PC-3 (cell line): ENCODE data around the gene TPO. TPM values are rescaled to one million over a fixed set of nuclear protein-coding genes. Genes with fewer than 3 reads are reported as not detected.
"Not testable (repeated sequence)": the region's sequence is repeated elsewhere in the genome, so short reads cannot be mapped to it uniquely, and the experiment has no call there.

Experiments
- ATAC-seq: fragments of 200-7000 bp; cut with Tn5 transposase; 2 replicates; pipeline ENCODE4 v1.9.1; 2020; ENCODE audit warnings: mild to moderate bottlenecking, moderate library complexity
- BruUV-seq: library from RNA; stranded (reverse); fragments of 400-500 nt; replicated peaks from 2 replicates; lab custom pipeline; 2021; lab: Mats Ljungman, UMichigan
- CTCF ChIA-PET: fragments of 300-600 bp; sonication (Branson Sonifier 250); formaldehyde crosslinking; loops from one replicate; lab custom pipeline; 2022; ENCODE audit warnings: antibody characterized with exemption; lab: Charles Lee
- POLR2A ChIA-PET: fragments of 300-600 bp; sonication (Branson Sonifier 250); formaldehyde crosslinking; loops from one replicate; lab custom pipeline; 2022; ENCODE audit warnings: antibody characterized with exemption; ENCODE audit not compliant: unreplicated experiment; lab: Charles Lee
- DNase-seq: peaks from one replicate; pipeline ENCODE4 v3.0.0-alpha.2; 2015
- H2AFZ ChIP-seq: fragments of 300-600 bp; sonication (generic); 2 replicates; pipeline ENCODE4 v1.6.0; 2016; ENCODE audit warnings: antibody characterized with exemption, low read length
- H3F3A ChIP-seq: fragments of 300-600 bp; sonication (generic); one replicate; pipeline ENCODE4 v1.6.0; 2017; ENCODE audit warnings: antibody characterized with exemption, low read length, control low read depth, mild to moderate bottlenecking; ENCODE audit not compliant: unreplicated experiment
- H3K27ac ChIP-seq: fragments of 300-600 bp; sonication (generic); 2 replicates; pipeline ENCODE4 v1.5.1; 2016; ENCODE audit warnings: mild to moderate bottlenecking, low read length
- H3K27me3 ChIP-seq: fragments of 300-600 bp; sonication (generic); 2 replicates; pipeline ENCODE4 v1.6.1; 2016; ENCODE audit warnings: low read length, mixed read lengths
- H3K36me3 ChIP-seq: fragments of 300-600 bp; sonication (generic); 2 replicates; pipeline ENCODE4 v1.6.1; 2016; ENCODE audit warnings: low read depth, mixed run types, low read length, mixed read lengths
- H3K4me1 ChIP-seq: fragments of 300-600 bp; sonication (generic); 2 replicates; pipeline ENCODE4 v1.5.1; 2016; ENCODE audit warnings: low read length; ENCODE audit not compliant: insufficient read depth
- H3K4me2 ChIP-seq: fragments of 300-600 bp; sonication (generic); 2 replicates; pipeline ENCODE4 v1.6.0; 2016; ENCODE audit warnings: low read length
- H3K4me3 ChIP-seq: fragments of 300-600 bp; sonication (generic); 2 replicates; pipeline ENCODE4 v1.5.1; 2016; ENCODE audit warnings: mild to moderate bottlenecking, low read length, mixed read lengths
- H3K79me2 ChIP-seq: fragments of 300-600 bp; sonication (generic); 2 replicates; pipeline ENCODE4 v1.6.1; 2017; ENCODE audit warnings: low read length, mixed read lengths
- H3K9ac ChIP-seq: fragments of 300-600 bp; sonication (generic); 2 replicates; pipeline ENCODE4 v1.6.0; 2016; ENCODE audit warnings: mild to moderate bottlenecking, low read length
- H3K9me2 ChIP-seq: fragments of 300-600 bp; sonication (generic); replicated peaks from 2 replicates; pipeline ENCODE4 v1.6.1; 2016; ENCODE audit warnings: mixed run types, low read length, mixed read lengths
- H3K9me3 ChIP-seq: fragments of 300-600 bp; sonication (generic); 2 replicates; pipeline ENCODE4 v1.6.1; 2016; ENCODE audit warnings: low read length, mixed read lengths
- H4K20me1 ChIP-seq: fragments of 300-600 bp; sonication (generic); 2 replicates; pipeline ENCODE4 v1.6.1; 2016; ENCODE audit warnings: low read length, mixed read lengths
- EZH2 ChIP-seq: fragments of 300-600 bp; sonication (generic); IDR thresholded peaks from one replicate; pipeline ENCODE4 v1.6.1; 2017; ENCODE audit warnings: antibody characterized with exemption, mild to moderate bottlenecking, low read length; ENCODE audit not compliant: unreplicated experiment
- EZH2phosphoT487 ChIP-seq: fragments of 300-600 bp; sonication (generic); IDR thresholded peaks from 2 replicates; pipeline ENCODE4 v1.6.1; 2018; ENCODE audit warnings: mild to moderate bottlenecking, antibody characterized with exemption, low read length, borderline replicate concordance
- intact Hi-C: fragments of 100-400 bp; cut with micrococcal nuclease; formaldehyde crosslinking; loops from 2 replicates; pipeline ENCODE4 v1.9.0; 2023
- total RNA-seq: library from RNA; depleted of rRNA; stranded (reverse); fragments of >200 nt; gene quantifications from 2 replicates; pipeline ENCODE4 v1.2.3, GENCODE V29; 2014
- TF ChIP-seq, protein P1 (sequence below): fragments of 300-600 bp; sonication (generic); conservative IDR thresholded peaks from 2 replicates; pipeline ENCODE4 v1.5.1; 2017; ENCODE audit warnings: antibody characterized with exemption, low read depth, mild to moderate bottlenecking, low read length

TPO gene
- total RNA-seq, 1 experiment from 2014 or later = not detected

DNA sequence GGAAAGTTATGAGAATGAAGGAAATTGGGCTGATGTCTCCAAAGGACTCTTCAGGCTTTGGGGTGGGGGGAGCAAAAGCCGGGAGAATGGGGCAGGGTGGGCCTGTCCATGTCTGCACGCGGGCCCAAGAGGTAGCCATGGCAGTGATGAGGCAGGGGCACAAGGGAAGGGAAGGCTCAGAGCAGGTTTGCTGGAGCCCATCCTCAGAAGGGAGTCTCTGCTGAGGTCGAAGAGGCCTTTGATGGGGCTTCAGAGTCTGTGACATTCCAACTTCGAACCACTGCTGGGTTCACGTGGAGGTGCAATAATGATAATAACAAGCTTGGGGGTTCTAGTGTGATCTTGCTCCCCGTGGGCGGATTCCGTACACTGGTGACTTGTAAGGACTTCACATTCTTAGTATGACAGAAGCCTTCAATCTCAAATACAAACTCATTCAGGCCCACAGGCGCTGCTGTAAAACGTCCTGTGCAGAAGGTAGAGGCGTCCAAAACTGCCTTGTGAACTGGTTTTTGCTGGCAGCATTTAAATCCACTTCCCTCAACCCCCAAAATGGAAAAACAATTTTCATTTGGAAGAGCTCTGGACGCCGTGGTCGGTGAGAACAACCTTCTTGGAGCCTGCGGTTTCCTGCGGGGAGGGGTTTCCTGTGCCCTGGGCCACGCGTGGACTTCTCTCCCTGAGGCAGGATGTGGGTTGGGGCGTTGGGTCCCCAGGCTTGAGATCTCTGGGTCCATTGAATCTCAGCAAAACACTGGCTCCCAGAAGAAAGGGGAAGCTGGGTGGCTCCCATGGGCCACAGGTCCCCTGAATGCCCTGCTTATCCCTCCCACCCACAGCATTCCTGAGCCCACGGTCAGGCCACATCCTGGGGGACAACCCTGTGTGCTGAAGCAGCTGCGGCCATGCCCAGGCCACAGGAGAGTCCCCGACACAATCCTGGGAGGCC lies 151.0 kb downstream of the TPO start:
- CTCF ChIA-PET = no interaction called here
- H3K27ac ChIP-seq = no peak overlapping the region
- no peaks in the 10 kb centered on the region for H3K4me1 ChIP-seq
- no peaks in the 10 kb centered on the region for H3K9me2 ChIP-seq
- H3K9ac ChIP-seq = no peak overlapping the region
- POLR2A ChIA-PET = no interaction called here
- BruUV-seq = no TSS peak
- ATAC-seq (no peak), DNase-seq (no peak)
- H3K9me3 ChIP-seq = no peaks in the 10 kb centered on the region
- no peaks in the 10 kb centered on the region for H4K20me1 ChIP-seq
- TF ChIP-seq EZH2phosphoT487 (no peak), EZH2 (no peak)
- TF ChIP-seq, protein P1, sequence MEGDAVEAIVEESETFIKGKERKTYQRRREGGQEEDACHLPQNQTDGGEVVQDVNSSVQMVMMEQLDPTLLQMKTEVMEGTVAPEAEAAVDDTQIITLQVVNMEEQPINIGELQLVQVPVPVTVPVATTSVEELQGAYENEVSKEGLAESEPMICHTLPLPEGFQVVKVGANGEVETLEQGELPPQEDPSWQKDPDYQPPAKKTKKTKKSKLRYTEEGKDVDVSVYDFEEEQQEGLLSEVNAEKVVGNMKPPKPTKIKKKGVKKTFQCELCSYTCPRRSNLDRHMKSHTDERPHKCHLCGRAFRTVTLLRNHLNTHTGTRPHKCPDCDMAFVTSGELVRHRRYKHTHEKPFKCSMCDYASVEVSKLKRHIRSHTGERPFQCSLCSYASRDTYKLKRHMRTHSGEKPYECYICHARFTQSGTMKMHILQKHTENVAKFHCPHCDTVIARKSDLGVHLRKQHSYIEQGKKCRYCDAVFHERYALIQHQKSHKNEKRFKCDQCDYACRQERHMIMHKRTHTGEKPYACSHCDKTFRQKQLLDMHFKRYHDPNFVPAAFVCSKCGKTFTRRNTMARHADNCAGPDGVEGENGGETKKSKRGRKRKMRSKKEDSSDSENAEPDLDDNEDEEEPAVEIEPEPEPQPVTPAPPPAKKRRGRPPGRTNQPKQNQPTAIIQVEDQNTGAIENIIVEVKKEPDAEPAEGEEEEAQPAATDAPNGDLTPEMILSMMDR = no peak
- H3K79me2 ChIP-seq = no peaks in the 10 kb centered on the region
- no peaks in the 10 kb centered on the region for H3F3A ChIP-seq
- no peaks in the 10 kb centered on the region for H3K27me3 ChIP-seq
- H2AFZ ChIP-seq = no peak overlapping the region
- no peaks in the 10 kb centered on the region for H3K36me3 ChIP-seq
- no peak overlapping the region for H3K4me2 ChIP-seq
- no peak overlapping the region for H3K4me3 ChIP-seq
- intact Hi-C loops = no loop called here

DNA sequence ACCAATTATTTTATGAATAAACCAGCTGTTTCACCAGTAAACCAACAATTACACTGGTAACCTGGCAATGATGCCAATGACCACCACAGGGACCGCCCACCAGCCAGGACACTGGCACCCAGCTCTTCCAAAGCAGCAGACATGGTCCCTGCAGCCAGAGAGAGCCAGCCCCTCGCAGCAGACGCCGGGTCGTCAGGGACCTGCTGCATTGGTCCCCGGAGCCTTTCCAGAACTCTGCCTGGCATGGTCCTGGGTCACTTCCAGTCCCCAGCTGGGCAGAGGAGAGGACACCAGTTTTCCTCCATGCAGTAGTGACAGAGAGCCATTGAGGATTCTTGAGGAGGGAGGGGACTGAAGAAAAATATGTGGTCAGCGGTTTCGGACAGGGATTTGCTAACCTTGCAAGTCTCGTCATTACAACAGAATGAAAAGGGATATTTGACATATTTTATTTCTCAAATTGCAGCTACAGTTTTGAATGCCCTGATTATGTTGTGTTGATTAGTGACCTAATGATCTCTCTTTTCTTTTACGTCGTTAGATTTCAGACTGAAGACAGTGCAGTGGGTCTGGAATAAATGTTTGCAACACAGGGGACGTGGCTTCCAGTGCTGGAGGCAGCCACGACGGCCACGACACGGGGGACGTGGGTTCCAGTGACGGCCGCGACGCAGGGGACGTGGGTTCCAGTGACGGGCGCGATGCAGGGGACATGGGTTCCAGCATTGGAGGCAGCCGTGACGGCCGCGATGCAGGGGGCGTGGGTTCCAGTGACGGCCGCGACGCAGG lies 154.5 kb downstream of the TPO start:
- DNase-seq = no peak
- BruUV-seq = no TSS peak
- intact Hi-C loops = no loop called here

DNA sequence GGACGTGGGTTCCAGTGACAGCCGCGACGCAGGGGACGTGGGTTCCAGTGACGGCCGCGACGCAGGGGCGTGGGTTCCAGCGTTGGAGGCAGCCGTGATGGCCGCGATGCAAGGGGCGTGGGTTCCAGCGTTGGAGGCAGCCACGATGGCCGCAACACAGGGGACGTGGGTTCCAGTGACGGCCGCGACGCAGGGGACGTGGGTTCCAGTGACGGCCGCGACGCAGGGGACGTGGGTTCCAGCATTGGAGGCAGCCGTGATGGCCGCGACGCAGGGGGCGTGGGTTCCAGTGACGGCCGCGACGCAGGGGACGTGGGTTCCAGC lies 155.0 kb downstream of the TPO start:
- POLR2A ChIA-PET, ATAC-seq, H3K79me2 ChIP-seq, H3K4me3 ChIP-seq, H3F3A ChIP-seq, BruUV-seq, H3K4me2 ChIP-seq, H2AFZ ChIP-seq, H3K4me1 ChIP-seq, H3K36me3 ChIP-seq, H3K27ac ChIP-seq, intact Hi-C loops, H3K27me3 ChIP-seq, H3K9me3 ChIP-seq, H3K9ac ChIP-seq, DNase-seq, H4K20me1 ChIP-seq, CTCF ChIA-PET, H3K9me2 ChIP-seq: not testable (repeated sequence)

More for the DNA sequence above, 154.5 kb downstream of the TPO start:
- Histone ChIP-seq H3K4me2 (no peak overlapping the region), H2AFZ (no peak overlapping the region), H3K4me1 (no peaks in the 10 kb centered on the region), H3K9ac (no peak overlapping the region), H3K4me3 (no peak overlapping the region), H3K27ac (no peak overlapping the region), H3K36me3 (no peaks in the 10 kb centered on the region), H3F3A (no peaks in the 10 kb centered on the region), H4K20me1 (no peaks in the 10 kb centered on the region), H3K79me2 (no peaks in the 10 kb centered on the region), H3K9me2 (no peaks in the 10 kb centered on the region), H3K27me3 (no peaks in the 10 kb centered on the region), H3K9me3 (no peaks in the 10 kb centered on the region)
- TF ChIP-seq EZH2phosphoT487 = no peak
- TF ChIP-seq, protein P1 = no peak
- POLR2A ChIA-PET = no interaction called here
- CTCF ChIA-PET = no interaction called here
- no peak for ATAC-seq
